DND-41 (cell line): ENCODE results near the gene HOOK2.

ENCODE experiments used
- EZH2 ChIP-seq: IDR thresholded peaks from 3 replicates; pipeline ENCODE4 v1.6.1; 2012; ENCODE audit warnings: borderline replicate concordance, low read depth, mild to moderate bottlenecking, moderate library complexity, low read length, inconsistent platforms; ENCODE audit not compliant: severe bottlenecking
- TF ChIP-seq, protein P1 (sequence below): IDR thresholded peaks from 2 replicates; pipeline ENCODE4 v1.5.1; 2012; ENCODE audit warnings: borderline replicate concordance, low read length, moderate library complexity, mild to moderate bottlenecking; ENCODE audit not compliant: poor library complexity, severe bottlenecking; ENCODE audit errors: extremely low read depth

DNA sequence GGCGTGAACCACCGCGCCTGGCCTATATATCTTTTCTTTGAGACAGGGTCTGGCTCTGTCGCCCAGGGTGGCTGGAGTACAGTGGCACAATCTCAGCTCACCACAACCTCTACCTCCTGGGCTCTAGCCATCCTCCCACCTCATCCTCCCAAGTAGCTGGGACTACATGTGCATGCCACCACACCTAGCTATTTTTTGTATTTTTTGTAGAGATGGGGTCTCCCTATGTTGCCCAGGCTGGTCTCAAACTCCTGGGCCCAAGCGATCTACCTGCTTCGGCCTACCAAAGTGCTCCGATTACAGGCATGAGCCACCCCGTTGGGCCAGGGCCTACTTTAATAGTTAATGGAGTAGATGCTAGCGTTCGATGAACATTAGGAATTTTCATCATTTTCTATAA is 55.1 kb downstream of the HOOK2 start:
- TF ChIP-seq, protein P1, sequence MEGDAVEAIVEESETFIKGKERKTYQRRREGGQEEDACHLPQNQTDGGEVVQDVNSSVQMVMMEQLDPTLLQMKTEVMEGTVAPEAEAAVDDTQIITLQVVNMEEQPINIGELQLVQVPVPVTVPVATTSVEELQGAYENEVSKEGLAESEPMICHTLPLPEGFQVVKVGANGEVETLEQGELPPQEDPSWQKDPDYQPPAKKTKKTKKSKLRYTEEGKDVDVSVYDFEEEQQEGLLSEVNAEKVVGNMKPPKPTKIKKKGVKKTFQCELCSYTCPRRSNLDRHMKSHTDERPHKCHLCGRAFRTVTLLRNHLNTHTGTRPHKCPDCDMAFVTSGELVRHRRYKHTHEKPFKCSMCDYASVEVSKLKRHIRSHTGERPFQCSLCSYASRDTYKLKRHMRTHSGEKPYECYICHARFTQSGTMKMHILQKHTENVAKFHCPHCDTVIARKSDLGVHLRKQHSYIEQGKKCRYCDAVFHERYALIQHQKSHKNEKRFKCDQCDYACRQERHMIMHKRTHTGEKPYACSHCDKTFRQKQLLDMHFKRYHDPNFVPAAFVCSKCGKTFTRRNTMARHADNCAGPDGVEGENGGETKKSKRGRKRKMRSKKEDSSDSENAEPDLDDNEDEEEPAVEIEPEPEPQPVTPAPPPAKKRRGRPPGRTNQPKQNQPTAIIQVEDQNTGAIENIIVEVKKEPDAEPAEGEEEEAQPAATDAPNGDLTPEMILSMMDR = no peak
- no peak for TF ChIP-seq EZH2
